GM12801 (cell line): ENCODE results near the gene PTPN21.

ENCODE experiments used
- TF ChIP-seq, protein P1 (sequence below): IDR thresholded peaks from one replicate; pipeline ENCODE4 v1.5.1; 2011; ENCODE audit warnings: control low read depth; ENCODE audit not compliant: insufficient read length; ENCODE audit errors: extremely low read depth

PTPN21 gene

GRCh38 chr14:88454886-88455285 lies 99.9 kb downstream of the PTPN21 start:
- TF ChIP-seq, protein P1, sequence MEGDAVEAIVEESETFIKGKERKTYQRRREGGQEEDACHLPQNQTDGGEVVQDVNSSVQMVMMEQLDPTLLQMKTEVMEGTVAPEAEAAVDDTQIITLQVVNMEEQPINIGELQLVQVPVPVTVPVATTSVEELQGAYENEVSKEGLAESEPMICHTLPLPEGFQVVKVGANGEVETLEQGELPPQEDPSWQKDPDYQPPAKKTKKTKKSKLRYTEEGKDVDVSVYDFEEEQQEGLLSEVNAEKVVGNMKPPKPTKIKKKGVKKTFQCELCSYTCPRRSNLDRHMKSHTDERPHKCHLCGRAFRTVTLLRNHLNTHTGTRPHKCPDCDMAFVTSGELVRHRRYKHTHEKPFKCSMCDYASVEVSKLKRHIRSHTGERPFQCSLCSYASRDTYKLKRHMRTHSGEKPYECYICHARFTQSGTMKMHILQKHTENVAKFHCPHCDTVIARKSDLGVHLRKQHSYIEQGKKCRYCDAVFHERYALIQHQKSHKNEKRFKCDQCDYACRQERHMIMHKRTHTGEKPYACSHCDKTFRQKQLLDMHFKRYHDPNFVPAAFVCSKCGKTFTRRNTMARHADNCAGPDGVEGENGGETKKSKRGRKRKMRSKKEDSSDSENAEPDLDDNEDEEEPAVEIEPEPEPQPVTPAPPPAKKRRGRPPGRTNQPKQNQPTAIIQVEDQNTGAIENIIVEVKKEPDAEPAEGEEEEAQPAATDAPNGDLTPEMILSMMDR, result no peak

DNA sequence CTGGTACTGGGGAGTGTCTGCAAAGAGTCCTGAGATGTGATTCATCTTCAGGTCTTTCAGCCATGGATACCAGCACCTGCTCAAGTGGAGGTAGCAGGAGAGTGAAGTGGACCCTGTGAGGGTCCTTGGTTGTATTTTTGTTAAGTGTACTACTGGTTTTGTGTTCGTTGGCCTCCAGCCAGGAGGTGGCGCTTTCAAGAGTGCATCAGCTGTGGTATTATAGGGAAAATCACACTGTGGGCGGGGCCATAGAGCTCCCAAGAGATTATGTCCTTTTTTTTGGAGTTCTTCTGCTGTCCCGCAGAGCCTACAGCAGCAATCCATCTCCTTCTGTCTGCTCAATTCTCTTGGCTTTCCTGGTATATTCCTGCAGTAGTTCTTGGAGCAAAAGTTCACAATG lies 102.6 kb downstream of the PTPN21 start:
- TF ChIP-seq, protein P1, result no peak

DNA sequence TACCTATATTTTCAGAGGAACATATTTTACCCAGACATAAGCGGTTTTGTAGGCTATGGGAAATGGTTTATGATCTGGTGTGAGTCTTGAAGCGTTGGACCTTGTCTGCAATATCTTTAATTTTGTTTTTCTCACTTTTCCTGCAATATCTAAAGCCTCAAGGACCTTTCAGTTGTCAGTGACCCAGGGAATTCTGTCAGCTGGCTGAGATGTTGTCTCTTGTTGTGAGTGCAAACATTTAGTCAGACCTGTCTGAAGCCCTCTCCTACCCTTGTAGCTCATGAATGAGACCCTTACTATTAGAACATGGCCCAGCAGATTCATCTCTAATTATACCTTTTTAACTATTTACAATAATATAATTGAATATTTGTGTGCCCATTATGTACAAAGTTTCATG lies 115.7 kb downstream of the PTPN21 start:
- TF ChIP-seq, protein P1, result no peak

DNA sequence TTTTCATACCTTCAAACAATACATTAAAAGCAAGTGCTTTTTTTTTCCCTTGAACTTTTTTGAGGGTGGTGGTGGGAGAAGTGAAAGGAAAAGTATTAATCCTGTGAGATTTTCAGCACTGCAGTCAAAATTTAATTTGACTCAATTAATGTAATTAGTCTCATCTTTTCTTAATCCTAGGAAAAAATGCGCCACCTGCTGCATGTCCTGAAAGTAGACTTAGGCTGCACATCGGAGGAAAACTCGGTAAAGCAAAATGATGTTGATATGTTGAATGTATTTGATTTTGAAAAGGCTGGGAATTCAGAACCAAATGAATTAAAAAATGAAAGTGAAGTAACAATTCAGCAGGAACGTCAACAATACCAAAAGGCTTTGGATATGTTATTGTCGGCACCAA lies 117.1 kb downstream of the PTPN21 start:
- TF ChIP-seq, protein P1, result no peak

DNA sequence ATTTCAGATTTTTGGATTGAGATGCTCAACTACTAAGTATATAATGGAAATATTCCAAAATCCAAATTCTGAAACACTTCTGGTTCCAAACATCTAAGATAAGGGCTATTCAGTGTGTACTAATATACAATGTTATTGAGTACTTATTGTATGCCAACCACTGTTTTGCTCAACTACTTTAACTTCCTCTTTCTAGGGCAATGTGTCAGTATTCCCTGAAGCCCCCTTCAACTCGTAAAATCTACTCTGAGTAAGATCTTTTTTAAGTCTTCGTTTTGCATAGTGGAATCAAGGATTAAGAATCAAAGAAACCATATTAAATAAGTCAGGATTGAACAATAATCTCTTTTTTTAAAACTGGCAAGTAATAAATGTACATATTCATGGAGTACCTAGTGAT lies 123.8 kb downstream of the PTPN21 start:
- TF ChIP-seq, protein P1, result no peak

DNA sequence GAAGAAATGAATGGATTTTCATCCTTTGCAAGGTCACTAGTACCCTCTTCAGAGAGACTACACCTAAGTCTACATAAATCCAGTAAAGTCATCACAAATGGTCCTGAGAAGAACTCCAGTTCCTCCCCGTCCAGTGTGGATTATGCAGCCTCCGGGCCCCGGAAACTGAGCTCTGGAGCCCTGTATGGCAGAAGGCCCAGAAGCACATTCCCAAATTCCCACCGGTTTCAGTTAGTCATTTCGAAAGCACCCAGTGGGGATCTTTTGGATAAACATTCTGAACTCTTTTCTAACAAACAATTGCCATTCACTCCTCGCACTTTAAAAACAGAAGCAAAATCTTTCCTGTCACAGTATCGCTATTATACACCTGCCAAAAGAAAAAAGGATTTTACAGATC lies 128.5 kb downstream of the PTPN21 start:
- TF ChIP-seq, protein P1, result no peak

DNA sequence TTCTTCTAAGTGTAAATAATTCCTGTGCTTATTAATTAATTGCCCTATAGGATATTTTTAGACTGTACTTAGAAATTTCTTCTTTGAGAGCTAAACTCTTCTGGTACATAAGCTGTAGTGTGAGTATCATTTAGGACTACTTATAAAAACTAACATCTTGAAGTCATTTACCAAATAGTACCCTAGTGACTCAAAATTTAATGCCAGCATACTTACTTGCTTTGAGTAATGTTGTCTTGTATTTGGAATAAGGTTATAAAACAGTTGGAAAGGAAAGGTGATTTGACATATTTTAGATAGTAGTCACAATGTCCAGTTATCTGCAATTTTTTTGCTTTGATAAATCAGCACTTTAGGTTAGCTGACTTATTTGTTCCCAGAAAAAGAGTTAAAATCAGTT lies 130.2 kb downstream of the PTPN21 start:
- TF ChIP-seq, protein P1, result no peak

DNA sequence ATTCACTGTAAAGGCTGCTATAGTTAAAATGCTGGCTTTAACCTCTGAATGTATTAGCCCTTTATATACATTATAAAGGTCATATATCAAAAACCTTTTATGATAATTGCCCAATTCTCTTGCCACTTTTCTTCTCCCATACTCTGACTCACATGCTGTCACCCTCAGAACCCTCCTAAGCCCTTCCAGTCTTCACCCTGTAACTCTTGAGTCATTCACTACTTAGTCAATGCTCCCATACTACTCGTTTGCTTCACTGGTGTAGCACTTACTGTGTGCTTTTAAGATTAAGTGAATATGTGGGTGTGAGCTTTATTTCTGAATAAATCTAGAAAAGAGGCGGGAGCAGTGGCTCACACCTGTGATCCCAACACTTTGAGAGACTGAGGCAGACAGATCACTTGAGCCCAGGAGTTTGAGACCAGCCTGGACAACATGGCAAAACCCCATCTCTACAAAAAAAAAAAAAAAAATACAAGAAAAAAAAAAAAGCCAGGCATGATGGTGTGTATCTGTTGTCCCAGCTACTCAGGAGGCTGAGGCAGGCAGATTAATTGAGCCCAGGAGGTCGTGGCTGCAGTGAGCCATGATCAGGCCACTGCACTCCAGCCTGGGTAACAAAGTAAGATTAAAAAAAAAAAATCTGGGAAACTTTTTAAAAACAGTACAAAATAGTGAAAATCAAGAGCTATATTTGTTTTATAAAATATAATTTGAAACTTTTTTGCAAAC lies 131.7 kb downstream of the PTPN21 start:
- TF ChIP-seq, protein P1, result no peak
